ENCODE data around the gene PKNOX2. TPM values are rescaled to one million over a fixed set of nuclear protein-coding genes. Genes with fewer than 3 reads are reported as not detected.

Gene PKNOX2
- total and polyA plus RNA-seq, 9 of the 15 experiments (the other 6 are each of a cell fraction or from before 2014, with no cell fraction given) = not detected

- TF ChIP-seq GTF3C2 (IDR thresholded peaks at IDR 0.05; ENCODE audit: borderline replicate concordance, extremely low read depth, insufficient read length) (no peak), FOXA1 (IDR thresholded peaks at IDR 0.05; ENCODE audit: borderline replicate concordance) (no peak), TSHZ1 (CRISPR knock-in tag; IDR thresholded peaks at IDR 0.05) (no peak), GTF2F1 (IDR thresholded peaks at IDR 0.05; ENCODE audit: low read depth, low read length) (no peak)
Measured at GRCh38 chr11:125168918-125169456, 4.4 kb downstream of the PKNOX2 start (continued).
